ENCODE measurements around the gene MIS12. TPM values are rescaled to one million over a fixed set of nuclear protein-coding genes. Genes with fewer than 3 reads are reported as not detected.
A peak's percentile ranks its signal among the peaks of the same experiment; 100 is the strongest.

The MIS12 gene
- total RNA-seq, 2 experiments from 2014 or later = 30.4 to 32.0 TPM

GRCh38 chr17:5523249-5523648, 36.9 kb downstream of the MIS12 start:
- ChIA-PET POLR2A (interaction anchor here (0.6 to 1.4 kb wide), 2 partner anchors 55 to 626 kb away, joined by 3 read pairs; partner anchors contain the start of gene DHX33), CTCF (interaction anchor here (1.7 kb wide), 1 partner anchor 39 kb away, joined by 3 read pairs; no protein-coding TSS in a partner anchor)
- Mint-ChIP-seq H3K36me3 (peaks cover 22% of the 10 kb centered on the region), H3K27me3 (no peaks in the 10 kb centered on the region), H3K4me3 (no peak overlapping the region), H3K4me1 (ENCODE audit: low read depth) (peaks cover 15% of the 10 kb centered on the region), H3K9me3 (no peaks in the 10 kb centered on the region), H3K27ac (no peak overlapping the region)
- DNase-seq = no peak
- intact Hi-C loops (cut with micrococcal nuclease) = no loop called here

GRCh38 chr17:5526821-5527598, 40.6 kb downstream of the MIS12 start:
- peak overlapping the region; percentile 79 for H3K27ac Mint-ChIP-seq
- H3K4me3 Mint-ChIP-seq = no peak overlapping the region
- ChIA-PET CTCF (no interaction called here), POLR2A (interaction anchor here (0.7 to 1.1 kb wide), 3 partner anchors 39 to 55 kb away, joined by 3 to 6 read pairs (median 3); partner anchors contain the start of genes DERL2 and MIS12)
- intact Hi-C loops (cut with micrococcal nuclease) = loop anchor here (1.0 to 2.0 kb wide), 2 partner anchors 26 to 41 kb away; partner anchors contain the start of genes DERL2 and MIS12
- peaks cover 15% of the 10 kb centered on the region for H3K4me1 Mint-ChIP-seq (ENCODE audit: low read depth)
- peak; percentile 86 for DNase-seq
- peaks cover 24% of the 10 kb centered on the region for H3K36me3 Mint-ChIP-seq
- no peaks in the 10 kb centered on the region for H3K27me3 Mint-ChIP-seq
- no peaks in the 10 kb centered on the region for H3K9me3 Mint-ChIP-seq

GRCh38 chr17:5527601-5528250, 41.4 kb downstream of the MIS12 start:
- ChIA-PET POLR2A (no interaction called here), CTCF (no interaction called here)
- Mint-ChIP-seq H3K4me3 (no peak overlapping the region), H3K36me3 (peaks cover 30% of the 10 kb centered on the region), H3K27ac (peak overlapping the region; percentile 79), H3K9me3 (no peaks in the 10 kb centered on the region), H3K4me1 (ENCODE audit: low read depth) (peaks cover 15% of the 10 kb centered on the region), H3K27me3 (no peaks in the 10 kb centered on the region)
- intact Hi-C loops (cut with micrococcal nuclease) = loop anchor here (2.0 kb wide), 1 partner anchor 27 kb away; a partner anchor contains a TSS
- DNase-seq = no peak

- H3K9me3 Mint-ChIP-seq = no peaks in the 10 kb centered on the region
- peaks cover 27% of the 10 kb centered on the region for H3K36me3 Mint-ChIP-seq
- H3K27me3 Mint-ChIP-seq = no peaks in the 10 kb centered on the region
- DNase-seq = no peak
- intact Hi-C loops (cut with micrococcal nuclease) = no loop called here
- no peak overlapping the region for H3K4me3 Mint-ChIP-seq
- POLR2A ChIA-PET = no interaction called here
- peaks cover 15% of the 10 kb centered on the region for H3K4me1 Mint-ChIP-seq (ENCODE audit: low read depth)
- H3K27ac Mint-ChIP-seq = no peak overlapping the region
- CTCF ChIA-PET = no interaction called here
These were observed 44.1 kb downstream of the MIS12 start for GRCh38 chr17:5530265-5531084.

- ChIA-PET POLR2A (no interaction called here), CTCF (no interaction called here)
- peaks cover 14% of the 10 kb centered on the region for H3K4me1 Mint-ChIP-seq (ENCODE audit: low read depth)
- no peak overlapping the region for H3K4me3 Mint-ChIP-seq
- intact Hi-C loops (cut with micrococcal nuclease) = no loop called here
- H3K27ac Mint-ChIP-seq = no peak overlapping the region
- H3K27me3 Mint-ChIP-seq = no peaks in the 10 kb centered on the region
- DNase-seq = no peak
- H3K36me3 Mint-ChIP-seq = peaks cover 28% of the 10 kb centered on the region
- no peaks in the 10 kb centered on the region for H3K9me3 Mint-ChIP-seq
These were observed 44.7 kb downstream of the MIS12 start for GRCh38 chr17:5531085-5531418.

GRCh38 chr17:5532581-5532980, 46.2 kb downstream of the MIS12 start:
- H3K27me3 Mint-ChIP-seq = no peaks in the 10 kb centered on the region
- no peak for DNase-seq
- intact Hi-C loops (cut with micrococcal nuclease) = no loop called here
- ChIA-PET CTCF (no interaction called here), POLR2A (no interaction called here)
- H3K9me3 Mint-ChIP-seq = no peaks in the 10 kb centered on the region
- H3K36me3 Mint-ChIP-seq = peaks cover 28% of the 10 kb centered on the region
- H3K27ac Mint-ChIP-seq = no peak overlapping the region
- no peaks in the 10 kb centered on the region for H3K4me1 Mint-ChIP-seq (ENCODE audit: low read depth)
- no peak overlapping the region for H3K4me3 Mint-ChIP-seq

GRCh38 chr17:5533486-5534315, 47.3 kb downstream of the MIS12 start:
- Mint-ChIP-seq H3K4me1 (ENCODE audit: low read depth) (no peaks in the 10 kb centered on the region), H3K27me3 (no peaks in the 10 kb centered on the region), H3K27ac (no peak overlapping the region), H3K9me3 (no peaks in the 10 kb centered on the region), H3K36me3 (peaks cover 30% of the 10 kb centered on the region), H3K4me3 (no peak overlapping the region)
- POLR2A ChIA-PET = interaction anchor here (0.6 kb wide), 1 partner anchor 67 kb away, joined by 3 read pairs; no protein-coding TSS in a partner anchor
- intact Hi-C loops (cut with micrococcal nuclease) = no loop called here
- CTCF ChIA-PET = no interaction called here
- DNase-seq = no peak

GRCh38 chr17:5535436-5535835, 49.1 kb downstream of the MIS12 start:
- CTCF ChIA-PET = no interaction called here

GRCh38 chr17:5536866-5537650, 50.7 kb downstream of the MIS12 start:
- ChIA-PET POLR2A (no interaction called here), CTCF (no interaction called here)
- H3K27ac Mint-ChIP-seq = no peak overlapping the region
- no peaks in the 10 kb centered on the region for H3K4me1 Mint-ChIP-seq (ENCODE audit: low read depth)
- intact Hi-C loops (cut with micrococcal nuclease) = no loop called here
- no peaks in the 10 kb centered on the region for H3K27me3 Mint-ChIP-seq
- DNase-seq = no peak
- no peak overlapping the region for H3K4me3 Mint-ChIP-seq
- no peaks in the 10 kb centered on the region for H3K9me3 Mint-ChIP-seq
- peaks cover 37% of the 10 kb centered on the region for H3K36me3 Mint-ChIP-seq

More at GRCh38 chr17:5535436-5535835, 49.1 kb downstream of the MIS12 start:
- peaks cover 37% of the 10 kb centered on the region for H3K36me3 Mint-ChIP-seq
- H3K4me1 Mint-ChIP-seq (ENCODE audit: low read depth) = no peaks in the 10 kb centered on the region
- intact Hi-C loops (cut with micrococcal nuclease) = no loop called here
- POLR2A ChIA-PET = no interaction called here
- H3K9me3 Mint-ChIP-seq = no peaks in the 10 kb centered on the region
- no peaks in the 10 kb centered on the region for H3K27me3 Mint-ChIP-seq
- no peak overlapping the region for H3K27ac Mint-ChIP-seq
- H3K4me3 Mint-ChIP-seq = no peak overlapping the region
- DNase-seq = no peak

- no peak overlapping the region for H3K4me3 Mint-ChIP-seq
- intact Hi-C loops (cut with micrococcal nuclease) = no loop called here
- no peaks in the 10 kb centered on the region for H3K27me3 Mint-ChIP-seq
- H3K4me1 Mint-ChIP-seq (ENCODE audit: low read depth) = no peaks in the 10 kb centered on the region
- no peaks in the 10 kb centered on the region for H3K9me3 Mint-ChIP-seq
- H3K27ac Mint-ChIP-seq = no peak overlapping the region
- CTCF ChIA-PET = no interaction called here
- POLR2A ChIA-PET = no interaction called here
- DNase-seq = no peak
- peaks cover 30% of the 10 kb centered on the region for H3K36me3 Mint-ChIP-seq
These were observed 52.9 kb downstream of the MIS12 start for GRCh38 chr17:5539286-5539685.

- intact Hi-C loops (cut with micrococcal nuclease) = no loop called here
- no peak for DNase-seq
- POLR2A ChIA-PET = no interaction called here
- Mint-ChIP-seq H3K4me1 (ENCODE audit: low read depth) (no peaks in the 10 kb centered on the region), H3K27me3 (no peaks in the 10 kb centered on the region), H3K27ac (no peak overlapping the region), H3K36me3 (peaks cover 28% of the 10 kb centered on the region), H3K9me3 (no peaks in the 10 kb centered on the region), H3K4me3 (no peak overlapping the region)
- CTCF ChIA-PET = no interaction called here
These were observed 54.0 kb downstream of the MIS12 start for GRCh38 chr17:5540321-5540720.

Measured in activated CD4-positive, alpha-beta memory T cell treated with anti-CD3 and anti-CD28 coated beads for 36 hours (primary cell).